ENCODE results near the gene AREG. TPM values are rescaled to one million over a fixed set of nuclear protein-coding genes. Genes with fewer than 3 reads are reported as not detected.

The AREG gene
- total and polyA plus RNA-seq, 2 of the 13 experiments (the other 11 are each of a cell fraction or from before 2014, with no cell fraction given), result 6.2 to 7.1 TPM

DNA sequence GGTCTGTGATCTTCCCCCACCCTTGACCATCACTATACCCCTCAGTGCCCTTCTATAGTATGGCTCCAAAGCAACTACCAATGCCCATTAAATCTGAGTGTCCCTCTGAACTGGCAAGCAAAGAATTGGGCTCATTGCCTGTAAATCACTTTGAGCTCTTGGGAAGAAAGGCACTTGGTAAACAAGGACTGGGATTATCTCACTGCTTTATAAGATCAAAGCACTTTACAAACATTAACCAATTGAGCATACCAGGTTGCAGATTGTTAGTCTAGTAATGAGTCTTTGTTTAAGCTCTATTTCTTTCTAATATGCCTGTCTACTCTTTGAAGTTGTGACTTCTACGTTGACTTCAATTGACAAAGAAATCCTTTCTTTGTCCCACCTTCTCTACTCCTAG is 34.1 kb downstream of the AREG start (continued):
- TF ChIP-seq, protein P1, sequence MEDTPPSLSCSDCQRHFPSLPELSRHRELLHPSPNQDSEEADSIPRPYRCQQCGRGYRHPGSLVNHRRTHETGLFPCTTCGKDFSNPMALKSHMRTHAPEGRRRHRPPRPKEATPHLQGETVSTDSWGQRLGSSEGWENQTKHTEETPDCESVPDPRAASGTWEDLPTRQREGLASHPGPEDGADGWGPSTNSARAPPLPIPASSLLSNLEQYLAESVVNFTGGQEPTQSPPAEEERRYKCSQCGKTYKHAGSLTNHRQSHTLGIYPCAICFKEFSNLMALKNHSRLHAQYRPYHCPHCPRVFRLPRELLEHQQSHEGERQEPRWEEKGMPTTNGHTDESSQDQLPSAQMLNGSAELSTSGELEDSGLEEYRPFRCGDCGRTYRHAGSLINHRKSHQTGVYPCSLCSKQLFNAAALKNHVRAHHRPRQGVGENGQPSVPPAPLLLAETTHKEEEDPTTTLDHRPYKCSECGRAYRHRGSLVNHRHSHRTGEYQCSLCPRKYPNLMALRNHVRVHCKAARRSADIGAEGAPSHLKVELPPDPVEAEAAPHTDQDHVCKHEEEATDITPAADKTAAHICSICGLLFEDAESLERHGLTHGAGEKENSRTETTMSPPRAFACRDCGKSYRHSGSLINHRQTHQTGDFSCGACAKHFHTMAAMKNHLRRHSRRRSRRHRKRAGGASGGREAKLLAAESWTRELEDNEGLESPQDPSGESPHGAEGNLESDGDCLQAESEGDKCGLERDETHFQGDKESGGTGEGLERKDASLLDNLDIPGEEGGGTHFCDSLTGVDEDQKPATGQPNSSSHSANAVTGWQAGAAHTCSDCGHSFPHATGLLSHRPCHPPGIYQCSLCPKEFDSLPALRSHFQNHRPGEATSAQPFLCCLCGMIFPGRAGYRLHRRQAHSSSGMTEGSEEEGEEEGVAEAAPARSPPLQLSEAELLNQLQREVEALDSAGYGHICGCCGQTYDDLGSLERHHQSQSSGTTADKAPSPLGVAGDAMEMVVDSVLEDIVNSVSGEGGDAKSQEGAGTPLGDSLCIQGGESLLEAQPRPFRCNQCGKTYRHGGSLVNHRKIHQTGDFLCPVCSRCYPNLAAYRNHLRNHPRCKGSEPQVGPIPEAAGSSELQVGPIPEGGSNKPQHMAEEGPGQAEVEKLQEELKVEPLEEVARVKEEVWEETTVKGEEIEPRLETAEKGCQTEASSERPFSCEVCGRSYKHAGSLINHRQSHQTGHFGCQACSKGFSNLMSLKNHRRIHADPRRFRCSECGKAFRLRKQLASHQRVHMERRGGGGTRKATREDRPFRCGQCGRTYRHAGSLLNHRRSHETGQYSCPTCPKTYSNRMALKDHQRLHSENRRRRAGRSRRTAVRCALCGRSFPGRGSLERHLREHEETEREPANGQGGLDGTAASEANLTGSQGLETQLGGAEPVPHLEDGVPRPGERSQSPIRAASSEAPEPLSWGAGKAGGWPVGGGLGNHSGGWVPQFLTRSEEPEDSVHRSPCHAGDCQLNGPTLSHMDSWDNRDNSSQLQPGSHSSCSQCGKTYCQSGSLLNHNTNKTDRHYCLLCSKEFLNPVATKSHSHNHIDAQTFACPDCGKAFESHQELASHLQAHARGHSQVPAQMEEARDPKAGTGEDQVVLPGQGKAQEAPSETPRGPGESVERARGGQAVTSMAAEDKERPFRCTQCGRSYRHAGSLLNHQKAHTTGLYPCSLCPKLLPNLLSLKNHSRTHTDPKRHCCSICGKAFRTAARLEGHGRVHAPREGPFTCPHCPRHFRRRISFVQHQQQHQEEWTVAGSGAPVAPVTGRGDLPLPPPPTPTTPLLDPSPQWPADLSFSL (CRISPR knock-in tag; IDR thresholded peaks at IDR 0.05), result no peak
- TF ChIP-seq ZNF607 (CRISPR knock-in tag; IDR thresholded peaks at IDR 0.05; ENCODE audit: borderline replicate concordance), result no peak
- TF ChIP-seq ZNF432 (CRISPR knock-in tag; IDR thresholded peaks at IDR 0.05; ENCODE audit: borderline replicate concordance), result no peak
- no peak for TF ChIP-seq IRF2 (CRISPR knock-in tag; IDR thresholded peaks at IDR 0.05)
- 0 out of 2 replicates have a peak, but pooled peaks have one; percentile 8 for TF ChIP-seq RARA (CRISPR knock-in tag; IDR thresholded peaks at IDR 0.05)
- no peak for TF ChIP-seq SOX13 (IDR thresholded peaks at IDR 0.05)
- peak in 1 of 2 experiments; percentile 89; a peak in 2 of 4 replicates for TF ChIP-seq SOX13 (CRISPR knock-in tag; conservative IDR thresholded peaks at IDR 0.05 in 1 of 2, IDR thresholded peaks at IDR 0.05 in 1 of 2)
- TF ChIP-seq ZNF75D (CRISPR knock-in tag; IDR thresholded peaks at IDR 0.05; ENCODE audit: borderline replicate concordance), result no peak
- TF ChIP-seq, protein P2, sequence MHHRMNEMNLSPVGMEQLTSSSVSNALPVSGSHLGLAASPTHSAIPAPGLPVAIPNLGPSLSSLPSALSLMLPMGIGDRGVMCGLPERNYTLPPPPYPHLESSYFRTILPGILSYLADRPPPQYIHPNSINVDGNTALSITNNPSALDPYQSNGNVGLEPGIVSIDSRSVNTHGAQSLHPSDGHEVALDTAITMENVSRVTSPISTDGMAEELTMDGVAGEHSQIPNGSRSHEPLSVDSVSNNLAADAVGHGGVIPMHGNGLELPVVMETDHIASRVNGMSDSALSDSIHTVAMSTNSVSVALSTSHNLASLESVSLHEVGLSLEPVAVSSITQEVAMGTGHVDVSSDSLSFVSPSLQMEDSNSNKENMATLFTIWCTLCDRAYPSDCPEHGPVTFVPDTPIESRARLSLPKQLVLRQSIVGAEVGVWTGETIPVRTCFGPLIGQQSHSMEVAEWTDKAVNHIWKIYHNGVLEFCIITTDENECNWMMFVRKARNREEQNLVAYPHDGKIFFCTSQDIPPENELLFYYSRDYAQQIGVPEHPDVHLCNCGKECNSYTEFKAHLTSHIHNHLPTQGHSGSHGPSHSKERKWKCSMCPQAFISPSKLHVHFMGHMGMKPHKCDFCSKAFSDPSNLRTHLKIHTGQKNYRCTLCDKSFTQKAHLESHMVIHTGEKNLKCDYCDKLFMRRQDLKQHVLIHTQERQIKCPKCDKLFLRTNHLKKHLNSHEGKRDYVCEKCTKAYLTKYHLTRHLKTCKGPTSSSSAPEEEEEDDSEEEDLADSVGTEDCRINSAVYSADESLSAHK (CRISPR knock-in tag; IDR thresholded peaks at IDR 0.05; ENCODE audit: borderline replicate concordance), result no peak
- no peak for TF ChIP-seq PAF1 (CRISPR knock-in tag; IDR thresholded peaks at IDR 0.05)
- no peak for TF ChIP-seq SNAI1 (CRISPR knock-in tag; IDR thresholded peaks at IDR 0.05; ENCODE audit: borderline replicate concordance)
- no peak for TF ChIP-seq NFYB (CRISPR knock-in tag; IDR thresholded peaks at IDR 0.05)
- TF ChIP-seq LRRFIP1 (CRISPR knock-in tag; conservative IDR thresholded peaks at IDR 0.05), result no peak
- TF ChIP-seq, protein P3, sequence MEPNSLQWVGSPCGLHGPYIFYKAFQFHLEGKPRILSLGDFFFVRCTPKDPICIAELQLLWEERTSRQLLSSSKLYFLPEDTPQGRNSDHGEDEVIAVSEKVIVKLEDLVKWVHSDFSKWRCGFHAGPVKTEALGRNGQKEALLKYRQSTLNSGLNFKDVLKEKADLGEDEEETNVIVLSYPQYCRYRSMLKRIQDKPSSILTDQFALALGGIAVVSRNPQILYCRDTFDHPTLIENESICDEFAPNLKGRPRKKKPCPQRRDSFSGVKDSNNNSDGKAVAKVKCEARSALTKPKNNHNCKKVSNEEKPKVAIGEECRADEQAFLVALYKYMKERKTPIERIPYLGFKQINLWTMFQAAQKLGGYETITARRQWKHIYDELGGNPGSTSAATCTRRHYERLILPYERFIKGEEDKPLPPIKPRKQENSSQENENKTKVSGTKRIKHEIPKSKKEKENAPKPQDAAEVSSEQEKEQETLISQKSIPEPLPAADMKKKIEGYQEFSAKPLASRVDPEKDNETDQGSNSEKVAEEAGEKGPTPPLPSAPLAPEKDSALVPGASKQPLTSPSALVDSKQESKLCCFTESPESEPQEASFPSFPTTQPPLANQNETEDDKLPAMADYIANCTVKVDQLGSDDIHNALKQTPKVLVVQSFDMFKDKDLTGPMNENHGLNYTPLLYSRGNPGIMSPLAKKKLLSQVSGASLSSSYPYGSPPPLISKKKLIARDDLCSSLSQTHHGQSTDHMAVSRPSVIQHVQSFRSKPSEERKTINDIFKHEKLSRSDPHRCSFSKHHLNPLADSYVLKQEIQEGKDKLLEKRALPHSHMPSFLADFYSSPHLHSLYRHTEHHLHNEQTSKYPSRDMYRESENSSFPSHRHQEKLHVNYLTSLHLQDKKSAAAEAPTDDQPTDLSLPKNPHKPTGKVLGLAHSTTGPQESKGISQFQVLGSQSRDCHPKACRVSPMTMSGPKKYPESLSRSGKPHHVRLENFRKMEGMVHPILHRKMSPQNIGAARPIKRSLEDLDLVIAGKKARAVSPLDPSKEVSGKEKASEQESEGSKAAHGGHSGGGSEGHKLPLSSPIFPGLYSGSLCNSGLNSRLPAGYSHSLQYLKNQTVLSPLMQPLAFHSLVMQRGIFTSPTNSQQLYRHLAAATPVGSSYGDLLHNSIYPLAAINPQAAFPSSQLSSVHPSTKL (CRISPR knock-in tag; IDR thresholded peaks at IDR 0.05), result peak; percentile 79
- TF ChIP-seq GATA4 (IDR thresholded peaks at IDR 0.05; ENCODE audit: borderline replicate concordance, low read depth), result no peak

Measured in HepG2 (cell line).